UCSD-AML1 (cell line): ENCODE measurements around the gene ATP2B3.

Source experiments
- DNase-seq: peaks from one replicate; lab custom pipeline; 2025; ENCODE audit not compliant: unreplicated experiment; lab: John Stamatoyannopoulos, UW

The ATP2B3 gene

DNA sequence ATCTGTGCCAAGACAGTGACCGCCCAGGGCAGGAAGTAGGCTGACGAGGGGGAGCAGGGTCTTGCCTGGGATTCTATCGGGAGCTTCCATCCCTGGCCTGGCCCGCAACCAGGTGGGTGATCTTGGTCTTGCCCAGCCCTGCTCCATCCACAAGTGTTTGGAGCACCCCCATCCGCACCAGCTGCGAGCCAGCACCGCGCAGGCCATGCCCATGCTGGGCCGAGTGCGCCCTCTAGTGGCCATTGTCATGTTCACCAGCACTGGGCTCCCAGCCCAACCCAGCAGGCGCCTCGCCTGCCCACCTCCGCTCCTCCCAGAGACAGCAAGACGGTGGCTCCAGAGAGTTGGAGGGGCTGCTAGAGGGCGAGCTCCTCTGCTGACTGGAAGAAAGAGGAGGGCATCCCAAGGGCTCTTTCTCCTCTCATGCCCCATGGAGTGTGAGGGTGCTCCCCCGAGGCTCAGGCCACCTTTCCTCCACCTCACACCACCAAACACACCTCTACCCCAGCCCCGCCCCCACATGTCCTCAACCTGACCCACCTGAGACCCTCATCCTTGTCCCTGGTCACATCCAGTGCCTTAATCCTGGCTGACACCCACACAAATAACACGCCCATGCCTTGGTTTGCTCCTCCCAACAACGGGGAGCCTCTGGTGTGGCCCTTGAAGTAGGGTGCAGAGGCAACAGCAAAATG lies 9.8 kb upstream of the ATP2B3 start:
- peak; percentile 76 for DNase-seq

DNA sequence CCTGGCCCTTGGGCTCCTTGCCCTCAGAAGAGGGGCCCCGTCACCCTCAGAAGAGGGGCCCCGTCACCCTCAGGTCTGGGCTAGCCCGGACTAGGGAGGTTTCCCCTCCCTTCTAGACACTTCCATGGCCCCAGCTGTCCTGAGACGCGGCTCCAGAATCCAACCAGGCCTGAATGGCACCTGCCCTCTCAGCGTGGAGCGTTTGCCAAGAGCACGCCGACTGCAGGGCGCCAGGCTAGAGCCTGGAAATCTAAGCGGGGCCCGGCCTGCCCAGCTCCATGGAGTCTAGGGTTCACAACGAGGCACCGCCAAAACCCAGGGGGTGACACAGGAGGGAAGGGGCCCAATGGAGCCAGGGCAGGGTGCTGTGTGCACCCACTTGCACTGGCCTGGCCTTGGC lies 7.8 kb upstream of the ATP2B3 start:
- DNase-seq: no peak

DNA sequence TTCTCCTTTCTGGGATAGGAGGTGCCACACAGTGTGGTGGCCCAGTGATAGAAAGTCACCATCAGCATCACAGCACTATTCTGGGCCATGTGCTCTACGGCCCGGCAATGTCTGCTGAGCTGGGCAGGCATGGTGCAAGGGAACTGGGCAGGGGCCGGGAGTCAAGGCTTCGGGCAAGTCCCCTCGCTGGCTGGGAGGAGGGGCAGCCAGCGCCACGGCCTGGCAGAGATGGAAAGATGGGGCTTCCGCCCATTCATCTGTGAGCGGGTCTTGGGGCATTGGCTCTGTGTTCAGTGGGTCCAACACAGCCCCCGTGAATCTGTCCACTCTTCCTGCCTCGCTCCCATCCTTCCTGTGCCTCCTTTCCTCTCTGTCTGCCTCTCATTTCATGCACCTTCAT lies 7.1 kb upstream of the ATP2B3 start:
- no peak for DNase-seq

DNA sequence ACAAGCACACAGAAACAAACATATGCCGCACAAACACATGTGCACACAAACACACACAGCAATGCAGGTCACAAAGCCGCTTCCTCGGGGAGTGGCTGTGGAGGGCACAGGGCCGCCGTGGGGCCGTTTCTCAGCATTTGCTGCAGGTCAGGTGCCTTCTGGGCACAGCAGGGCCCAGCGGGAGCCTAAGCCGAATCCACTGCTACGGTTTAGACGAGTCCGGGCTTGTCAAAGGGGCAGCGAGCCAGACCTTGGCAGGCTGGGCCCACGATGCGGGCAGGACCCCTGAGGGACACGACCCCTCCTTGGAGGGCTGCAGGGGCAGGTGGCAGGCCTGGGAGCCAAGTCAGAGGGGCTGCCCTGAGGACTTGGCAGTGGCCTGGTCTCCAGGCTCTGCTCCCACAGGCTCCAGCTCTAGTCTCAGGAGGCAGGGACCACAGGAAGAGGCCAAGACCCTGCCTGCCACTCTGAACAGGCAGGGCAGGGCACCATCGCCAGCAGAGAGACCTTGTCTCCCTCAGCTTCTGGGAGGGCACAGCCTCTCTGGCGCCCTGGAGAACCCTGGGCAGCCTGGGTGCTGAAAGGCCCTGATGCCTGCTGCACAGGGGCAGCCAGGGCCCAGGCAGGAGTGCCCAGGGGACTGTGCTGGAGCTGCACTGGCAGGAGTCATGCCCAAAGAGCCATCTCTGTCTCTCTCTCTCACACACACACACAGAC lies 5.5 kb upstream of the ATP2B3 start:
- no peak for DNase-seq

DNA sequence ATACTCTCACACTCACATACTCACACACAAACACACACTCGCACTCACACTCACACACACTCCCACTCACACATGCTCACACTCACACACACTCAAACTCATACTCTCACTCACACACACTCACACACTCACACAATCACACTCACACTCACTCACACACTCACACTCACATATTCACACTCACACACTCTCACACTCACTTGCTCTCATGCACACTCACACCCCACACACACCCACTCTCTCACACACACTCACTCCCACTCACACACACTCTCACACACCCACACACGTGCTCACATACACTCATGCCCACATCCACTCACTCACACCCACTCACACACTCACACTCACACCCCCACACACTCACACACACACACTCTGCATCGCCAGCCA lies 4.9 kb upstream of the ATP2B3 start:
- DNase-seq: no peak

DNA sequence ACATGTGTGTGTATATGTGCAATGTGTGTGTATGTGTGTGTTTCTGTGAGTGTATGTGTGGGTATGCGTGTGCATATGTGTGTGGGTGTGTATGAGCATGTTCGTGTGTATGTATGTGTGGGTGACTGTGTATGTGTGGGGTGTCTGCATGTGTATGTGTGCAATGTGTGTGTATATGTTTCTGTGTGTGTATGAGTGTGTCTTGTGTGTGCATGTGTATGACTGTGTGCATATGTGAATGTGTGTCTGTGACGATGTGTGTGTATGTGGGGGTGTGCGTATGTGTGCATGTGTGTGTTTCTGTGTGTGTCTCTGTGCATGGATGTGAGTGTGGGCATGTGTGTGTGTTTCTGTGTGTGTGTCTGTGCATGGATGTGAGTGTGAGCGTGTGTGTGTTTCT lies 4.2 kb upstream of the ATP2B3 start:
- no peak for DNase-seq

DNA sequence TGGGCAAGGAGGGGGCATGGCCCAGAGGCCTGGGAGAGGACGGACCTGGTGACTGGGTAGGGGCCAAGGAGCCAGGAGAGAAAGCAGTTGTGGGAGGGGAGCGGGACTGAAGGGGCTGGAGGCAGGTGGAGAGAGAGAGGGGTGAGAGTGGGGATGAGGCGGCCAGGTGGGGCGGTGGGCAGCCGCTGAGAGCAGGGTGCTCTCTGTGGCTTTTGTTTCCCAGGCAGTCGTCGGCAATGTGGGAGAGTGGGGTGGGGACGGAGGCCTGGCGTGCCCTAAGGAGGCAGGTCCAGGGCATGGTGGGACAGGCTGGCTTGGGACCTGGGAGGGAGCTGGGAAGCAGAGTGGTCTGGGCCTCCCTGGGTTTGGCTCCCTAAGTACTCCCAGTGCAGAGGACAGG lies 3.2 kb upstream of the ATP2B3 start:
- no peak for DNase-seq

DNA sequence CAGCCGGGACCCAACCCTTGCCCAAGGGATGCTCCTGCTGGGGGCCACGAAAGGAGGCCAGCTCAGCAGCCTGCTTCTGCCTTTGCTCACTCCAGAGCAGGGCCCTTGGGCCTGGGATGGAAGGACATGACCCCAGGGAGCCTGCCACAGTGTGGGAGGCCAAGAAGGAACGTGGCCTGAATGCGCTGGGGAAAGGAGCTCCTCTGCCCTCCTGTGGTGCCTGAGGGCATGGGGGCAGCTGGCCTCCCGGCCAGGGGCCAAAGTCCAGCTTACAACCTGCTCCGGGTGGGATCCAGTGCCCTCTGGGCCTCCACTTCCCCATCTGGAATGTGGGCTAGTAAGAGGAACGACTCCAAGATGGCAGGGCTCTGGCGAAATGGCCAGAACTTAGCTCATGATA lies 2.0 kb upstream of the ATP2B3 start:
- no peak for DNase-seq

DNA sequence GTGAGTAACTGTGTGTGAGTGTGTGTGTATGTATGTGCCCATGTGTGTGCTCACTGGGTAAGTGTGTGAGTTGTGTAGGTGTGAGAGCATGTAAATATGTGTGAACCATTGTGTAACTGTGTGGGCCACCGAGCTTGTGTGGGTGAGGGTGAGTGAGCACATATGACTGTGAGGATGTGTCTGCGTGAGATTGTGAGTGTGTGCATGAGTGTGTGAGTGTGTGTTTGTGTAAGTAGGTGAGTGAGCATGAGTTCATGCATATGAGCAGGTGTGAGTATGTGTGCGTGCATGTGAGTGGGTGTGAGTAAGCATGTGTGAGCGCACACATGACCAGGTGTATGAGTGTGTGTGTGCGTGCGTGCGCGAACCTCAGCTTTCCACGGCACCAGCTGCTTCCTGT lies 1.4 kb upstream of the ATP2B3 start:
- DNase-seq: no peak

DNA sequence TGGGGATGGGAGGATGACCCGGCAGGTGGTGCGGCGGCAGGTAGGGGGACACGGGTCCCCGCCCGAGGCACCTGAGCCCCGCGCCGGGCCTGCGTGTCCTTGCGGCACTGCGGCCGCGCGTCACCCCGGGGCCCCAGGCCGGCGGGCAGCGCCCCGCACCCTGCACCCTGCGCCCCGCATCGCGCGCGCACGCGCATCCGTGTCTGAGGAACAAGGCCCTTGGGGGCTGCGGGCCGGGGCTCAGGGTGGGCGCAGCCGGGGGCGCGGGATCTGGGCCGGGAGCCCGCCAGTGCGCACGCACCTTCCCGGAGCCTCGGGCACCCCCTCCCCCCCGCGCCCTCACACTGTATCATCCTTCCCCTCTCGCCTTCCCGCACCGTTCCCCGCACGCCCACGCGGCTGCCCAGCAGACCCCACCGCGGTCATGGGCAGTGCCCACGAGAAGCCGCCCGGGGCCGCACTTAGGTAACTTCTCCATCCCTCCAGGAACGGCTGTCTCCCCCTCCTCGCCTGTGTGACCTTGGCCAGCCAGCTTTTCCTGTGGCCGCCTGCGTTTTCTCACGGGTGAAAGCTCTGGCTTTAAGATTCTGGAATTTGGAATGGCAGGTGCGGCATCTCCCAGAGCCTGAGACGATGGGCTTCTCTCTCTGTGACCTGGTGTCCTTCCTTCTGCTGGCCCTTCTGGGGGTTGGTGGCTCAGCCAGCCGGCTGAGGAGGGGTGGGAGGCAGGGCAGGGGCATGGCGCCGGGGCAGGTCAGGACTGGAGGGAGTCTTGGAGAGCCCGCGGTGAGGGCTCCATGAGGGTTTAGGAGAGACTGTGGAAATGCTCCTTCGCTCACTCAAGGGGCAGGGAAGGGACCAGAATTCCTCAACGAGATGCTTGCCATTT lies 748 bp downstream of the ATP2B3 start:
- DNase-seq: no peak

DNA sequence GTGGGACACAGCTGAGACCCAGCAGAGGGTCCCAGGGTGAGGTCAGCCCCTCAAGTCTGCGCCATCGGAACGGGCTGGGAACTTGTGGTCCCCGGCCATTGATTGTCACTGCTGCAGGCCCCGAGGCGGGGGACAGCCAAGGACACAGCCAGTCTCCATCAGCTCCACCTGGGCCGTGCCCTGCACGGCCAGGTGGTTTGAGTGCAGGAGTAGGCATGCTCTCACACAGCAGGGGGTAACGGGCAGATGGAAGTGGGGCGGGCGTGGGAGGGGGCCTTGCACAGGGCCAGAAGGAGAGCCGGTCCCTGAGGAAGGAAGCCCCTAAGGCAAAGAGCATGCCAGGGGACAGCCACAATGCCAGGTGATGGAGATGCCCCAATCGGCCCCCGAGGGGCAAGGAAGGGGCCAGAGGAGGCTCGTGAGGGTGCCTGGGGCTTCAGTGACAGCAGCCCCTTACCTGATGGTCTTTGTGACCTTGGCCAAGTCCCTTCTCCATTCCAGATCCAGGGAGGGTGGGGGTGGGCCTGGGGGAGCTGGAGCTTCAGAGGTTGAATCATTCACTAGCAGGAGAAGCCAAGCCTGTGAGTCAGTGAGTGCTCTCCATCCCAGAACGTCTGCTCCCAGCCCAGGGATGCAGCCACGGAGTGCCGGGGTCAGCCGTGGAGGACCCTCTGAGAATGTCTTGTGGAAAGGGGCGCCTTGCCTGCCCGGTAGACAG lies 2.3 kb downstream of the ATP2B3 start:
- DNase-seq: no peak

DNA sequence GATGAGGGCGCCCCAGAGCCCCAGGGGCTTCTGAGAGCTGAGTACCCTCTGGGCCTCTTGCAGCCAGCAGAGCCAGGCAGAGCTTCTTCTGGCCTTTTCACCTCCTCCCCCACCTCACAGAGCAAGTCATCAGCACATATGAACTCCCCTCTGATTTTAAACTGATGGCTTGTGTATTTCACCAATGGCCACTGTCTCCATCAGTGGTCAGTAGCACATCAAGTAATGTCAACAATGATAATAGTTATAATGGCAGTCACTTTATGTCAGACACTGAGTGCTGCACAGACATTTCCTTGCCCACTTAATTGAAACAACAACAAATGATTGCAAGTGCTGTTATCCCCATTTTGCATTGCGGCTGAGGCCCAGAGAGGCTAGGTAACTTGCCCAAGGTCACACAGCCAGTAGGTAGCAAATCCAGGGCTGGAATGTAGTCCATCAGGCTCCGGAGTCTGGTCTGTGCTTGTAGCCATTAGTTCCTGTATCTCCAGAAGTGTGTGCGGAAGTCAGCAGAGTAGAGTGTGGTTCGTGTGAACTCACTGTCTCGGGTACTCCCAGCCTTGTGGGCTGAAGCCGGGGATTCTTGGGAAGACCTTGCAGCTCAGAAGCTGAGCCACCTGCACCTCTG lies 3.0 kb downstream of the ATP2B3 start:
- DNase-seq: no peak

DNA sequence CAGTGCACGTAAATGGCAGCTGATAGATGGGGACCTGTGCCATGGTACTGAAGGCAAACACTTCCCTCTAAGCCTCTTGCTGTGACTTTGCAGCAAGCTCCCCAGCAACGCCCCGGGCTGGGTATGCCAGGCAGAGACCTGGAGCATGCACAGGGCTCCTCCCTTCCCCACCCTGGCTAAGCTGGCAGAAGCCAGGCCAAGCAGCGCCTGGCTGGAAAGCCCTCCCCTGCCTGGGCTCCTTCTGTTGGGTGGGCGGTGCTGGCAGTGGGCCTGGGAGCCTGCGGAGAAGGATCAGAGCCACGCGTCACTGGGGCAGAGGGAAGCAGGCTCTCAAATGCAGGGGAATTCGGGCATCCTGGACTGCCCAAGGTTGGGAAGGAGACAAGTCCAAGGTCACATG lies 3.6 kb downstream of the ATP2B3 start:
- DNase-seq: no peak

DNA sequence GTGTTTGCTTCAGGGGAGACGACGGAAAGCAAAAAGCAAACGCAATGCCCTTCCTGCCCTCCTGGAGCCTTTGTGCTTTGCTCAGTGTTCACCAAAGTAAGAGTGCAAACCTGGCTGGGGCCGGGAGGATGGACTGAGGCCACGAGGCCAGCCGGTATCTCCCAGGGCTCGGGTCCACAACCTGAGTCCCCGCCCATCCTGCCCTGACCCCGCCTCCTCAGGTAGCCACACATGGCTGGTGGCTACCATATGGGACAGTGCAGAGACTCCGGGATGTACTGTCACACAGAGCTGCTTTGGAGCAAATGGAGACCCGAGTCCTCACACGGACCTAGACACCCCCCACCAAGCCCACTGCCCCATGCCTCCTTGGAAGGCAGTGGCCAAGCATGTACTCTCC lies 4.8 kb downstream of the ATP2B3 start:
- DNase-seq: no peak

DNA sequence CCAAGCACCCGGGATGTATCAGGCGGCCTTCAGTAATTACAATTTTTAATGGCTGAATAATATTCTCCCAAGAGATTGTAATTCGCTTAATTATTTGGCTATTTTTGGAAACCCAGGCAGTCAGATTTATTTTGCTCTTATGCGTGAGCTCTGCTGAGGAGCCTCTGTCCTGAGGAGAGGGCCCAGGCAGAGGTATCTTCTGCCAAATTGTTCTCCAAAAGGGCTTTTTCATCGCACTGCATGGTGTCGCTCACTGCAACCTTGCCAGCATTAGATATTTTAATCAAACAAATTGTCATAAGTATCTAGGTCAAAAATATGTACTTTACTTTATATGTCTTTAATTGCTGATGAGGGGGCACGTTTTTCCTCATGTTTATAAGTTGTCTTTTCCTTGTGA lies 5.8 kb downstream of the ATP2B3 start:
- no peak for DNase-seq

DNA sequence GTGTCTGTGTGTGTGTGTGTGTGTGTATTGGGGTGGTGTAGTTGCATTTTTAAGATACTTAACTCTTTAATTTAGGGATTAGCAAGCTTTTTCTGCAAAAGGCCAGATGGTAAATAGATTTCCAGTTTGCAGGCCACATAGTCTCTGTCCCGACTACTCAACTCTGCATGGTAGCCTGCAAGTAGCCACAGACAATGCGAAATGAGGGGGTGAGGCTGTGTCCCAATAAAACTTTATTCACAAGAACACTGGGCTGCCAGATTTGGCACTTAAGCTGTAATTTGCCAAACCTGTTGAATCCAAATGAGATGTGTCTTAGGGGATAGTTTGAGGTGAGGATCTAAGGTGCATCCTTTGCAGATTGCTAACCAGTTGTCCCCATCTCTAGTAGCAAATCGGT lies 6.8 kb downstream of the ATP2B3 start:
- no peak for DNase-seq

DNA sequence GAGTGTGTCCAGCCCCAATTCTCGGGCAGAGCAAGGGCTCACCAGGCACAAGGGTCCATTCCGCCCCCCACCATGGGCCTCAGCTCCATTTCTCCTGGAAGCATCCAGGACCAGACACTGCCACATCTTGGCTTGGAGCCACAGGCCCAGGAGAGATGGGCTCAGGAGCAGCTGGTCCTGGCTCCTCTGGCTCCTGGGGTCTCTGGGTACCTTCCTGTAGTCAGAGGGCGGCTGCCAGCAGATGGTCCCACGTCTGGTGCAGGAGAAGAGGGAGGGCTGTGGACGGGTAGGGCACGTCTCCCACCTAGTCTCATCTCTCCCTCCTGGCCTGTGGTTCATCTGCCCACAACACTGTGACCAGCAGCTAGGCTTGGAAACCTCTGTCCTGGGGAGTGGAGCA lies 8.0 kb downstream of the ATP2B3 start:
- no peak for DNase-seq

DNA sequence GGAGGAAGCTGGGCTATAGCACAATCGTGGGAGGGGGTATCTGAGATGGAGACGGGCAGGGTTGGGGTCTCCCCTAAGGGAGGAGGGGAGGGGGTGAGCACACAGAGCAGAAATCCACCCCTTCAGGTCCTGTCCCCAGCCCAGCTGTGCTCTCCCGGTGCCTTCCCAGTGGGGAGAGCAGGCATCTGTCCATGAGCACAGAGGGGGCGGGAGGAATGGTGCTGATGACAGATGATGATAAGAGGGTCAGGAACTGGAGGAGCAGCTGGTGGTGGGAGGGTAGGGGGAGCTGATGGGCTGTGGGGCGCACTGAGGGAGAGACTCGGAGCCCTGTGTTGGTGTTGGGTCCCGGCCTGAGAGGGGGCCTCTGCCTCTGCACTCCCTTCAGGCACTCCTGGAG lies 8.6 kb downstream of the ATP2B3 start:
- DNase-seq: no peak

DNA sequence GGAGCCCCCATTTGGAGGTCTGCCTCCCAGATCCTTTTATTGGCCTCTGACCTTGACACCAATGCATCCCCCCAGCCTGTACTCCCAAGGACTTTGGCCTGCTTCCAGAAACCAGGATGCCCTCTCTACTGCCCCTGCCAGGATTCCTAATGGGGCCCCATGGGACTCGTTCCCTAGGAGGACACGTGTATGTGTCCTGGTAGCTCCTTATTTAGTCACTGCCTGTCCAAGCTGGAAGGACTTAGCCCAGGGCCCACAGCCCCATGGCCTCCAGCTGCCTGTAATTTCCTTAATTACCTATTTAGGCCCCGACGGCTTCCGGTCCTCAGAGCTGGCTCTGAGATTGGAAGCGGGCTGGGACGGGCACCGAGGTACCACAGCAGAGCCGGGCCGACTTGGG lies 9.4 kb downstream of the ATP2B3 start:
- no peak for DNase-seq

DNA sequence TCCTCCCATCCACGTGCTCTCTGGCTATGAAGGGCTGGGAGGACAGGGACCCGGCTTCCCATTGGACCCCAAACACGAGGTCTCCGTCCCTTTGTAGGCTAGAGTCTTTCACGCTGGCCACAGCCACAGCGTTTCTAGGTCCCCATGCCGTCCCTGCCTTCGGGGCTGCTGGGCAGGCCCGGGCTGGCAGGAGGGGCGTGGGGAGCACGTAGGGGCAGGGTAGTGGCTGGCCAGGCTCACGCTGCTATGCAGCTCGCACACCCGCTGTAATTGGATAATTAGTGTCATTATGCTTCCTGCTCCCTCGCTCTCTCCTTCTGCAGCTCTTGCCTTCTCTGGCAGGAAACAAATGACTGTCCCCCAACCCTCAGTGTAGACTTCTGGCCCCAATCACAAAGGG lies 9.8 kb downstream of the ATP2B3 start:
- DNase-seq: no peak
